HEK293T (cell line): Measurements from ENCODE around the gene PSME1.

ENCODE experiments used
- CTCF ChIA-PET: fragments of 350-600 bp; formaldehyde crosslinking; extraction: SDS; loops from one replicate; lab custom pipeline; 2021; ENCODE audit warnings: antibody characterized with exemption, inconsistent platforms; lab: Yijun Ruan, JAX
- POLR2A ChIA-PET: fragments of 350-600 bp; formaldehyde crosslinking; extraction: SDS; loops from one replicate; lab custom pipeline; 2020; ENCODE audit warnings: antibody characterized with exemption, inconsistent platforms; lab: Yijun Ruan, JAX
- DNase-seq: peaks from one replicate; pipeline ENCODE4 v3.0.0; 2012; ENCODE audit warnings: mixed read lengths; ENCODE audit errors: extremely low spot score
- ARNT ChIP-seq: fragments of 450-650 bp; IDR thresholded peaks from 2 replicates; pipeline ENCODE4 v1.6.1; 2017; ENCODE audit warnings: mild to moderate bottlenecking
- BHLHE40 ChIP-seq: fragments of 450-650 bp; IDR thresholded peaks from 2 replicates; pipeline ENCODE4 v1.6.1; 2016; ENCODE audit warnings: mild to moderate bottlenecking, moderate library complexity, borderline replicate concordance
- CTBP1 ChIP-seq: fragments of 450-650 bp; IDR thresholded peaks from 2 replicates; pipeline ENCODE4 v1.6.1; 2016; ENCODE audit warnings: borderline replicate concordance
- ELF4 ChIP-seq: fragments of 450-650 bp; IDR thresholded peaks from 2 replicates; pipeline ENCODE4 v1.6.1; 2017; ENCODE audit warnings: antibody characterized with exemption
- FOXA1 ChIP-seq: fragments of 450-650 bp; IDR thresholded peaks from 2 replicates; pipeline ENCODE4 v1.6.1; 2016; ENCODE audit warnings: mild to moderate bottlenecking
- FOXK2 ChIP-seq: fragments of 450-650 bp; IDR thresholded peaks from 2 replicates; pipeline ENCODE4 v1.6.1; 2016; ENCODE audit warnings: mild to moderate bottlenecking
- FOXM1 ChIP-seq: fragments of 450-650 bp; IDR thresholded peaks from 2 replicates; pipeline ENCODE4 v1.6.1; 2017; ENCODE audit warnings: mild to moderate bottlenecking, borderline replicate concordance
- HDGF ChIP-seq: fragments of 450-650 bp; IDR thresholded peaks from 2 replicates; pipeline ENCODE4 v1.6.1; 2017; ENCODE audit warnings: antibody characterized with exemption, borderline replicate concordance
- L3MBTL2 ChIP-seq: fragments of 450-650 bp; conservative IDR thresholded peaks from 2 replicates; pipeline ENCODE4 v1.6.1; 2016; ENCODE audit warnings: mild to moderate bottlenecking
- LEF1 ChIP-seq: fragments of 450-650 bp; IDR thresholded peaks from 2 replicates; pipeline ENCODE4 v1.6.1; 2017; ENCODE audit warnings: mild to moderate bottlenecking, borderline replicate concordance
- NFRKB ChIP-seq: fragments of 450-650 bp; IDR thresholded peaks from 2 replicates; pipeline ENCODE4 v1.6.1; 2016; ENCODE audit warnings: mild to moderate bottlenecking, moderate library complexity
- PKNOX1 ChIP-seq: fragments of 450-650 bp; IDR thresholded peaks from 2 replicates; pipeline ENCODE4 v1.6.1; 2016
- SP1 ChIP-seq: fragments of 450-650 bp; IDR thresholded peaks from 2 replicates; pipeline ENCODE4 v1.6.1; 2017
- SUZ12 ChIP-seq: fragments of 450-650 bp; IDR thresholded peaks from 2 replicates; pipeline ENCODE4 v1.6.1; 2016; ENCODE audit warnings: mild to moderate bottlenecking
- TARDBP ChIP-seq: fragments of 450-650 bp; IDR thresholded peaks from 2 replicates; pipeline ENCODE4 v1.6.1; 2016
- ZNF384 ChIP-seq: fragments of 450-650 bp; IDR thresholded peaks from 2 replicates; pipeline ENCODE4 v1.6.1; 2016

PSME1 gene

GRCh38 chr14:24179961-24180796, 44.2 kb downstream of the PSME1 start:
- ChIA-PET CTCF (interaction anchor here (2.1 kb wide), 1 partner anchor 19 kb away, joined by 10 read pairs; the partner anchor contains the start of gene IRF9), POLR2A (interaction anchor here (1.2 to 3.2 kb wide), 9 partner anchors 9 to 86 kb away, joined by 3 to 15 read pairs (median 5); partner anchors contain the start of genes DCAF11, EMC9, IPO4 and IRF9)
- DNase-seq: no peak
- TF ChIP-seq SUZ12 (no peak), BHLHE40 (no peak), LEF1 (no peak)

- POLR2A ChIA-PET: interaction anchor here (1.3 to 3.2 kb wide), 5 partner anchors 7 to 68 kb away, joined by 4 to 15 read pairs (median 7); partner anchors contain the start of genes DCAF11, IPO4, IRF9 and NRL
- CTCF ChIA-PET: interaction anchor here (1.1 to 2.1 kb wide), 2 partner anchors 20 to 123 kb away, joined by 3 to 10 read pairs; partner anchors contain the start of gene IRF9
- no peak for TF ChIP-seq PKNOX1
- DNase-seq: no peak
These were observed 45.5 kb downstream of the PSME1 start for GRCh38 chr14:24181371-24182077.

- TF ChIP-seq ELF4: no peak
- no peak for TF ChIP-seq FOXM1
- TF ChIP-seq PKNOX1: no peak
- TF ChIP-seq SUZ12: no peak
- no peak for TF ChIP-seq FOXA1
- no peak for TF ChIP-seq FOXK2
- no peak for TF ChIP-seq SP1
- no peak for TF ChIP-seq L3MBTL2
- CTCF ChIA-PET: interaction anchor here (1.1 kb wide), 1 partner anchor 124 kb away, joined by 3 read pairs; no protein-coding TSS in a partner anchor
- POLR2A ChIA-PET: interaction anchor here (0.8 to 1.0 kb wide), 2 partner anchors 31 to 41 kb away, joined by 3 to 4 read pairs; partner anchors contain the start of genes CHMP4A and EMC9
- no peak for DNase-seq
These were observed 46.3 kb downstream of the PSME1 start for GRCh38 chr14:24182110-24182882.

GRCh38 chr14:24183014-24183481, 47.1 kb downstream of the PSME1 start:
- CTCF ChIA-PET: interaction anchor here (1.1 kb wide), 1 partner anchor 125 kb away, joined by 3 read pairs; no protein-coding TSS in a partner anchor
- no peak for TF ChIP-seq FOXM1
- TF ChIP-seq HDGF: no peak
- no peak for TF ChIP-seq NFRKB
- TF ChIP-seq ZNF384: no peak
- no peak for TF ChIP-seq BHLHE40
- no peak for TF ChIP-seq SUZ12
- no peak for TF ChIP-seq SP1
- no peak for TF ChIP-seq FOXA1
- TF ChIP-seq TARDBP: no peak
- TF ChIP-seq LEF1: no peak
- TF ChIP-seq ELF4: no peak
- no peak for TF ChIP-seq CTBP1
- no peak for DNase-seq
- POLR2A ChIA-PET: interaction anchor here (0.8 to 1.0 kb wide), 2 partner anchors 30 to 42 kb away, joined by 3 to 4 read pairs; partner anchors contain the start of genes CHMP4A and EMC9

- no peak for DNase-seq
- ChIA-PET POLR2A (interaction anchor here (2.9 kb wide), 1 partner anchor 11 kb away, joined by 14 read pairs; the partner anchor contains the start of gene TM9SF1), CTCF (interaction anchor here (1.6 kb wide), 1 partner anchor 23 kb away, joined by 4 read pairs; the partner anchor contains the start of gene IRF9)
- no peak for TF ChIP-seq HDGF
- no peak for TF ChIP-seq BHLHE40
- TF ChIP-seq SP1: no peak
- TF ChIP-seq FOXK2: no peak
- TF ChIP-seq CTBP1: no peak
- no peak for TF ChIP-seq ZNF384
- TF ChIP-seq LEF1: no peak
- TF ChIP-seq FOXA1: no peak
- no peak for TF ChIP-seq ELF4
- no peak for TF ChIP-seq ARNT
- TF ChIP-seq SUZ12: no peak
- no peak for TF ChIP-seq PKNOX1
- no peak for TF ChIP-seq L3MBTL2
- TF ChIP-seq TARDBP: no peak
- no peak for TF ChIP-seq FOXM1
- TF ChIP-seq NFRKB: no peak
These were observed 48.3 kb downstream of the PSME1 start for GRCh38 chr14:24184104-24184970.
